Esophagus muscularis mucosa (tissue), 4 donors: ENCODE data around the gene PAXIP1. TPM values are rescaled to one million over a fixed set of nuclear protein-coding genes. Genes with fewer than 3 reads are reported as not detected.
"Not testable (repeated sequence)": the region's sequence is repeated elsewhere in the genome, so short reads cannot be mapped to it uniquely, and the experiment has no call there.

Experiments
- DNase-seq: peaks from one replicate; pipeline ENCODE4 v3.0.0-alpha.2; 2017; ENCODE audit errors: extremely low spot score
- H3K27ac ChIP-seq, 4 donors: fragments of 200-600 bp; sonication (generic); replicated peaks in 1 of 4; 1 replicate in 3 of 4; 2 replicates in 1 of 4; pipeline ENCODE4 v1.5.1; 2016 to 2019; ENCODE audit warnings: mild to moderate bottlenecking in 1 of 4
- H3K27me3 ChIP-seq, 4 donors: fragments of 200-600 bp; sonication (generic); one replicate each; pipeline versions ENCODE4 v1.5.1 to v1.6.0; 2016 to 2019
- H3K36me3 ChIP-seq, 4 donors: fragments of 200-600 bp; sonication (generic); one replicate each; pipeline ENCODE4 v1.5.1; 2016 to 2019
- H3K4me1 ChIP-seq, 4 donors: fragments of 200-600 bp; sonication (generic); one replicate each; pipeline ENCODE4 v1.5.1; 2016 to 2019
- H3K4me3 ChIP-seq, 4 donors: fragments of 200-600 bp; sonication (generic); 1 replicate in 2 of 4; 2 replicates in 2 of 4; pipeline ENCODE4 v1.5.1; 2016 to 2019; ENCODE audit warnings: mild to moderate bottlenecking in 4 of 4, moderate library complexity in 1 of 4
- H3K9me3 ChIP-seq, 4 donors: fragments of 200-600 bp; sonication (generic); 1 replicate in 3 of 4; 2 replicates in 1 of 4; pipeline ENCODE4 v1.5.1; 2016 to 2019
- CTCF ChIP-seq, 3 experiments: fragments of 200-600 bp in 2 of 3; fragments of 450-650 bp in 1 of 3; sonication (generic) in 2 of 3; IDR thresholded peaks; one replicate each; pipeline ENCODE4 v1.5.1; 2017 to 2019; ENCODE audit warnings: antibody characterized with exemption in 3 of 3, mild to moderate bottlenecking in 2 of 3, moderate library complexity in 1 of 3
- EP300 ChIP-seq: sonication (generic); formaldehyde crosslinking; IDR thresholded peaks from one replicate; pipeline ENCODE4 v1.6.1; 2017; ENCODE audit warnings: antibody characterized with exemption
- POLR2A ChIP-seq: fragments of 450-650 bp; IDR thresholded peaks from one replicate; pipeline ENCODE4 v1.6.1; 2017; ENCODE audit warnings: antibody characterized with exemption, moderate library complexity, mild to moderate bottlenecking, low read depth
- POLR2AphosphoS5 ChIP-seq, 2 donors: sonication (generic); formaldehyde crosslinking; IDR thresholded peaks; one replicate each; pipeline ENCODE4 v1.6.1; 2017; ENCODE audit warnings: antibody characterized with exemption in 2 of 2
- whole genome bisulfite sequencing: methylation state at CpG from one replicate; pipeline ENCODE4 v1.1.5; 2018; 5-methylcytosine and 5-hydroxymethylcytosine counted together
- intact Hi-C: fragments of 100-400 bp; cut with DNase I; formaldehyde crosslinking; loops from one replicate; pipeline ENCODE4 v1.15.1; 2023
- total RNA-seq, 4 donors: library from RNA; depleted of rRNA; stranded (reverse); fragments of >200 nt; gene quantifications; one replicate each; pipeline versions ENCODE4 v1.1.0 to v1.2.1, GENCODE V29; 2016

PAXIP1 gene
- 10 to 100 TPM in 2 of 4 donors, 1 to 10 TPM in 2; 7.6 to 12.3 (median 9.5) TPM for total RNA-seq

GRCh38 chr7:155003092-155003375 lies at the start of gene PAXIP1:
Gene PAXIP1, minus strand, starts transcription at chr7:155003124. Its CDS starts 195 bp downstream, at chr7:155002929.
- intact Hi-C loops = loop anchor here (10.0 kb wide), 1 partner anchor 292 kb away; the partner anchor contains the start of gene INSIG1
- H3K4me1 ChIP-seq = peaks cover 14 to 42% (median 23%) of the 10 kb centered on the region in 4 donors
- H3K9me3 ChIP-seq = no peaks in the 10 kb centered on the region
- no peaks in the 10 kb centered on the region for H3K27me3 ChIP-seq
- H3K36me3 ChIP-seq = peaks cover 2 to 18% (median 11%) of the 10 kb centered on the region in 4 donors
- no peak for TF ChIP-seq EP300
- no peak for TF ChIP-seq POLR2AphosphoS5 (IDR thresholded peaks at IDR 0.05)
- no peak for TF ChIP-seq POLR2A
- no peak for TF ChIP-seq CTCF (IDR thresholded peaks at IDR 0.05)
- peak within 1 kb of the TSS; percentile 62 to 96 (median 78) for H3K4me3 ChIP-seq
- no CpG with 5 or more reads among the region's 44 CpGs for WGBS
- DNase-seq = no peak
- peak within 1 kb of the TSS; percentile 74 to 89 (median 86) for H3K27ac ChIP-seq

GRCh38 chr7:155051355-155051754 lies 48.4 kb upstream of the PAXIP1 start:
- WGBS = 87% methylated on average over 4 of the region's 4 CpGs
- H3K27me3 ChIP-seq = peaks cover 0 to 12% (median 0%) of the 10 kb centered on the region in 4 donors
- no peaks in the 10 kb centered on the region for H3K36me3 ChIP-seq
- DNase-seq = no peak
- no peaks in the 10 kb centered on the region for H3K9me3 ChIP-seq
- H3K4me3 ChIP-seq = no peak overlapping the region
- H3K27ac ChIP-seq = no peak overlapping the region
- intact Hi-C loops = no loop called here
- TF ChIP-seq CTCF (IDR thresholded peaks at IDR 0.05) (no peak), POLR2A (no peak)
- H3K4me1 ChIP-seq = no peaks in the 10 kb centered on the region

- H3K27me3 ChIP-seq = peaks cover 0 to 6% (median 0%) of the 10 kb centered on the region in 4 donors
- DNase-seq = no peak
- no peaks in the 10 kb centered on the region for H3K36me3 ChIP-seq
- no peak overlapping the region for H3K27ac ChIP-seq
- 60% methylated on average over 4 of the region's 4 CpGs for WGBS
- no peaks in the 10 kb centered on the region for H3K4me1 ChIP-seq
- no peak for TF ChIP-seq POLR2A
- no peak for TF ChIP-seq POLR2AphosphoS5 (IDR thresholded peaks at IDR 0.05)
- TF ChIP-seq CTCF (IDR thresholded peaks at IDR 0.05) = no peak
- TF ChIP-seq EP300 = no peak
- H3K4me3 ChIP-seq = no peak overlapping the region
- intact Hi-C loops = no loop called here
- peaks cover 0 to 2% (median 0%) of the 10 kb centered on the region in 4 donors for H3K9me3 ChIP-seq
Observed at GRCh38 chr7:155048006-155048405, 45.1 kb upstream of the PAXIP1 start.

- intact Hi-C loops = no loop called here
- Histone ChIP-seq H3K9me3 (peaks cover 0 to 7% (median 2%) of the 10 kb centered on the region in 4 donors), H3K36me3 (no peaks in the 10 kb centered on the region), H3K4me3 (no peak overlapping the region), H3K4me1 (no peaks in the 10 kb centered on the region), H3K27me3 (peaks cover 0 to 5% (median 0%) of the 10 kb centered on the region in 4 donors), H3K27ac (no peak overlapping the region)
- 50% methylated on average over 4 of the region's 4 CpGs for WGBS
- TF ChIP-seq EP300 = no peak
- no peak for DNase-seq
Observed at GRCh38 chr7:155043756-155044155, 40.8 kb upstream of the PAXIP1 start.

GRCh38 chr7:155038335-155038734 lies 35.4 kb upstream of the PAXIP1 start:
- no peak for TF ChIP-seq POLR2AphosphoS5 (IDR thresholded peaks at IDR 0.05)
- TF ChIP-seq POLR2A = no peak
- no peak for TF ChIP-seq EP300
- DNase-seq = no peak
- Histone ChIP-seq H3K9me3 (peaks cover 0 to 7% (median 2%) of the 10 kb centered on the region in 4 donors), H3K27me3 (peaks cover 0 to 5% (median 0%) of the 10 kb centered on the region in 4 donors), H3K4me3 (no peak overlapping the region), H3K27ac (no peak overlapping the region), H3K36me3 (no peaks in the 10 kb centered on the region), H3K4me1 (no peaks in the 10 kb centered on the region)
- whole genome bisulfite sequencing = 82% methylated on average over 4 of the region's 4 CpGs
- intact Hi-C loops = no loop called here

- H3K4me3 ChIP-seq, H3K27me3 ChIP-seq, H3K27ac ChIP-seq, H3K9me3 ChIP-seq, DNase-seq, H3K4me1 ChIP-seq, H3K36me3 ChIP-seq, intact Hi-C loops: not testable (repeated sequence)
- WGBS = 86% methylated on average over 10 of the region's 15 CpGs
Observed at GRCh38 chr7:155034495-155034894, 31.6 kb upstream of the PAXIP1 start.
